Measurements from ENCODE around the gene BCL2L12. TPM values are rescaled to one million over a fixed set of nuclear protein-coding genes. Genes with fewer than 3 reads are reported as not detected.

The BCL2L12 gene
- total RNA-seq, 6 donors from 2014 or later, result 4.2 to 21.3 (median 14.1) TPM

DNA sequence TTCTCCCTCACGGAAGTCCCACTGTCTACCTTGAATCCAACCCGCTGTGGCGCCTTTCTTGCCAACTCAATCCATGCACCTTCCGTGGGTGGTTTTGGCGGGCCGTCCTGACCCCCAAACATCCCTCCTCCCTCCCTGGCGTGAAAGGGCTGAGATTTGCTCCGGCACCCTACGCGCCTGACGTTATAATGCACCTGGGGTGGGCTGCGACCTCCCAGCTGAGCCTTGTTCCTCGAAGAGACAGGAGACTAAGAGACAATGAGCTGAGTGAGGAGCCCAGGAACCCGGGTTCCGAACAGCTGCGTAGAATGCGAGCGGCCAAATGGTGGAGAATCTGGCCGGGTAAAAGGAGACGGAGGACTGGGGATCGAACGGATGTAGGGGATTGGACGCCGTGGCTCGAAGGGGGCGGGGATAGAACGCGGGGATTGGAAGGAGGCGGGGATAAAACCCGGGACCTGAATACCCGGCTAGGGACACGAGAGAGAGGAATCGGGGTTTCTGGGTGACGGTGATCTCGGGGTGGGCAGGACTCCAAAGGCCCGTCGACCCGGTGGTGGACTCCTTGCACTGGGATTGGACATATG lies 25.0 kb downstream of the BCL2L12 start, which contains the start of gene CPT1C:
CPT1C (plus strand) TSS at position 461 of the 587 bp plus-strand sequence. CDS start 1,137 bp downstream, outside the sequence.
- Histone ChIP-seq H3K27me3 (peaks cover 0 to 12% (median 1%) of the 10 kb centered on the region in 4 donors), H3K4me1 (peaks cover 26 to 46% (median 38%) of the 10 kb centered on the region in 4 donors), H3K27ac (peak within 1 kb of the TSS; percentile 3 to 80 (median 77)), H3K36me3 (peaks cover 0 to 17% (median 12%) of the 10 kb centered on the region in 4 donors), H3K4me3 (peak within 1 kb of the TSS; percentile 42 to 55 (median 48)), H3K9me3 (no peaks in the 10 kb centered on the region)
- peak; percentile 56 to 88 for ATAC-seq (ENCODE audit: low FRiP score in 2 of 2)
- DNase-seq, result peak in 1 of 2 donors; percentile 65
- WGBS, 2 donors, result 4 to 5% methylated on average over 36 to 38 of the region's 38 CpGs
- TF ChIP-seq POLR2A (IDR thresholded peaks at IDR 0.05), result peak in 2 of 4 donors; percentile 34 to 41
- TF ChIP-seq, protein P1, sequence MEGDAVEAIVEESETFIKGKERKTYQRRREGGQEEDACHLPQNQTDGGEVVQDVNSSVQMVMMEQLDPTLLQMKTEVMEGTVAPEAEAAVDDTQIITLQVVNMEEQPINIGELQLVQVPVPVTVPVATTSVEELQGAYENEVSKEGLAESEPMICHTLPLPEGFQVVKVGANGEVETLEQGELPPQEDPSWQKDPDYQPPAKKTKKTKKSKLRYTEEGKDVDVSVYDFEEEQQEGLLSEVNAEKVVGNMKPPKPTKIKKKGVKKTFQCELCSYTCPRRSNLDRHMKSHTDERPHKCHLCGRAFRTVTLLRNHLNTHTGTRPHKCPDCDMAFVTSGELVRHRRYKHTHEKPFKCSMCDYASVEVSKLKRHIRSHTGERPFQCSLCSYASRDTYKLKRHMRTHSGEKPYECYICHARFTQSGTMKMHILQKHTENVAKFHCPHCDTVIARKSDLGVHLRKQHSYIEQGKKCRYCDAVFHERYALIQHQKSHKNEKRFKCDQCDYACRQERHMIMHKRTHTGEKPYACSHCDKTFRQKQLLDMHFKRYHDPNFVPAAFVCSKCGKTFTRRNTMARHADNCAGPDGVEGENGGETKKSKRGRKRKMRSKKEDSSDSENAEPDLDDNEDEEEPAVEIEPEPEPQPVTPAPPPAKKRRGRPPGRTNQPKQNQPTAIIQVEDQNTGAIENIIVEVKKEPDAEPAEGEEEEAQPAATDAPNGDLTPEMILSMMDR (IDR thresholded peaks at IDR 0.05), result no peak
- TF ChIP-seq POLR2AphosphoS5 (IDR thresholded peaks at IDR 0.05), result peak in 1 of 2 donors; percentile 64
- no peak for TF ChIP-seq EP300 (IDR thresholded peaks at IDR 0.05)

DNA sequence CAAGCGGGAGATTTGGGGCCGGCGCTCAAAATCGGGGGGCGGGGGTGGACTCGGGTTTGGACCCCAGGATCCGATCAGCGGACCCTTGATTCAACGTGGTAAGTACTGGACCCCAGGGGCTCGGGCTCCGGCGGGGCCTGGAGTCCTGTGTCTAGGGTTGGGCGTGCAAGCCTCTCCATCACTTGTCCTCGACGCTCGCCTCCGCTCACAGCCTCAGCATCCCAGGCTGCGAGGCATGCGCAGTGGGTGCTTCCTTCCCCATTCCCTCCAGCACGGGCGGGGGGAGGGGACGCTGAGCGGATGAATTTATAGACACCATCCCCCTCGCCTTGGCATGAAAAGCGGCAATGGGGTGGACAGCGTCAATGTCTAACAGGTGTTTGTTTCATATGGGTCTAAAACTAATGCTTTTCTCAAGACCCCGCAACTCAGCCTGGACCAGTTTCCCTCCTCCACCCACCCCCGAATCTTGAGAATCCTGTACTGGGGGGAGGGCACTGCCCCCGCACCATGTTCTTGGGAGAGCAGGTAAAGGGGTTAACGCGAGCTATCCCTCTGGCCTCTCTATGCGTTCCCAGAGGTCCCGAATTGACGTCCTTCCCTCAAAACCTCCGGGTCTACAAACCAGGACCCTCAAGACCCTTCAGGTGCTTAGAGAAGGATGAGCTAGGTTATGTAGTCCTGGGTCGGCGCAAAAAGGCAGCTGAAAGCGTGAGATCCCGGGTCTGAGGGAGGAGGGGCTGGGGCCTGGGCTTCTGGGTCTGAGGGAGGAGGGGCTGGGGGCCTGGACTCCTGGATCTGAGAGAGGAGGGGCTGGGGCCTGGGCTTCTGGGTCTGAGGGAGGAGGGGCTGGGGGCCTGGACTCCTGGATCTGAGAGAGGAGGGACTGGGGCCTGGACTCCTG lies 25.8 kb downstream of the BCL2L12 start:
- H3K27ac ChIP-seq, result peak overlapping the region in 2 of 4 donors; percentile 78 to 80
- DNase-seq (peak in 1 of 2 donors; percentile 82), ATAC-seq (ENCODE audit: low FRiP score in 2 of 2) (peak in 1 of 2 donors; percentile 64)
- H3K4me3 ChIP-seq, result peak overlapping the region; percentile 5 to 55 (median 48)
- TF ChIP-seq EP300 (IDR thresholded peaks at IDR 0.05) (no peak), POLR2A (IDR thresholded peaks at IDR 0.05) (no peak), POLR2AphosphoS5 (IDR thresholded peaks at IDR 0.05) (no peak)
- TF ChIP-seq, protein P1 (IDR thresholded peaks at IDR 0.05), result no peak
- peaks cover 23 to 42% (median 33%) of the 10 kb centered on the region in 4 donors for H3K4me1 ChIP-seq
- no peaks in the 10 kb centered on the region for H3K9me3 ChIP-seq
- peaks cover 0 to 12% (median 1%) of the 10 kb centered on the region in 4 donors for H3K27me3 ChIP-seq
- peaks cover 0 to 10% (median 4%) of the 10 kb centered on the region in 4 donors for H3K36me3 ChIP-seq
- WGBS, 2 donors, result 18 to 23% methylated on average over 24 to 28 of the region's 39 CpGs

DNA sequence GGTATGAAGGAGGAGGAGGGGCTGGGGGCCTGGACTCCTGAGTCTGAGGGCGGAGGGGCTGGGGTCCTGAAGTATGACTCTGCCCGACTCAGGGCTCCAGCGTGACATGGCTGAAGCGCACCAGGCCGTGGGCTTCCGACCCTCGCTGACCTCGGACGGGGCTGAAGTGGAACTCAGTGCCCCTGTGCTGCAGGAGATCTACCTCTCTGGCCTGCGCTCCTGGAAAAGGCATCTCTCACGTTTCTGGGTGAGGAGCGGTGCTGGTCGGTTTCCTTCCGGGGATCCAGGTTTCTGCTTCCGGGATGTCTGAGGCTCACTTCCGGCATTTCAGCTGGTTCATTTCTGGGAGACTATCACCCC lies 26.4 kb downstream of the BCL2L12 start:
- H3K9me3 ChIP-seq, result no peaks in the 10 kb centered on the region
- no peak overlapping the region for H3K27ac ChIP-seq
- peaks cover 0 to 12% (median 1%) of the 10 kb centered on the region in 4 donors for H3K27me3 ChIP-seq
- no peak for TF ChIP-seq POLR2A (IDR thresholded peaks at IDR 0.05)
- no peak for TF ChIP-seq EP300 (IDR thresholded peaks at IDR 0.05)
- TF ChIP-seq POLR2AphosphoS5 (IDR thresholded peaks at IDR 0.05), result no peak
- TF ChIP-seq, protein P1 (IDR thresholded peaks at IDR 0.05), result no peak
- H3K4me1 ChIP-seq, result peaks cover 21 to 39% (median 31%) of the 10 kb centered on the region in 4 donors
- no peak for ATAC-seq (ENCODE audit: low FRiP score in 2 of 2)
- DNase-seq, result no peak
- H3K4me3 ChIP-seq, result no peak overlapping the region
- H3K36me3 ChIP-seq, result peaks cover 0 to 6% (median under 1%) of the 10 kb centered on the region in 4 donors
- 73 to 76% methylated on average over 6 to 16 of the region's 16 CpGs for WGBS, 2 donors

DNA sequence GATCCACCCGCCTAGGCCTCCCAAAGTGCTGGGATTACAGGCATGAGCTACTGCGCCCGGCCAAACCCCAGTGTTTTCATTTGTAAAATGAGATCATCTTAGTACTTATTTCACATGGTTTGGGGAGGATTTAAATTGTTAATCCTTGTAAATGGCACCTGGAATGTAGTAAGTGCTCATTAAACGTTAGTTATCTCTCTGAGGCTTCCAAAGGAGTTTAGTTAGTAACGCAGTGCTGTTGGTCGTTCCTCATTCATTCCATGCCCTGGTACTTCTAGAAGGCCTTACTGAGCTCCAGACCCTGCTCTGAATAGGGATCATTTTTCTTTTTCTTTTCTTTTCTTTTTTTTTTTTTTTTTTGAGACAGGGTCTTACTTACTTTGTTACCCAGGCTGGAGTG lies 30.4 kb downstream of the BCL2L12 start:
- no peak overlapping the region for H3K27ac ChIP-seq
- no peak overlapping the region for H3K4me3 ChIP-seq
- H3K27me3 ChIP-seq, result no peaks in the 10 kb centered on the region
- 83 to 91% methylated on average over 6 of the region's 6 CpGs for WGBS, 2 donors
- ATAC-seq (ENCODE audit: low FRiP score in 2 of 2), result no peak
- H3K4me1 ChIP-seq, result peaks cover under 1 to 8% (median 7%) of the 10 kb centered on the region in 4 donors
- DNase-seq, result no peak
- no peaks in the 10 kb centered on the region for H3K9me3 ChIP-seq
- TF ChIP-seq POLR2AphosphoS5 (IDR thresholded peaks at IDR 0.05) (no peak), POLR2A (IDR thresholded peaks at IDR 0.05) (no peak), EP300 (IDR thresholded peaks at IDR 0.05) (no peak)
- TF ChIP-seq, protein P1 (IDR thresholded peaks at IDR 0.05), result no peak
- no peaks in the 10 kb centered on the region for H3K36me3 ChIP-seq

Data from upper lobe of left lung (tissue), 6 donors.